NCI-H2107 treated with DMSO at 0.1 percent for 48 hours (cell line): ENCODE results near the gene POLG.
A peak's percentile ranks its signal among the peaks of the same experiment; 100 is the strongest.

Source experiments
- DNase-seq: peaks from one replicate; lab custom pipeline; 2025; ENCODE audit not compliant: unreplicated experiment; lab: John Stamatoyannopoulos, UW

The POLG gene

DNA sequence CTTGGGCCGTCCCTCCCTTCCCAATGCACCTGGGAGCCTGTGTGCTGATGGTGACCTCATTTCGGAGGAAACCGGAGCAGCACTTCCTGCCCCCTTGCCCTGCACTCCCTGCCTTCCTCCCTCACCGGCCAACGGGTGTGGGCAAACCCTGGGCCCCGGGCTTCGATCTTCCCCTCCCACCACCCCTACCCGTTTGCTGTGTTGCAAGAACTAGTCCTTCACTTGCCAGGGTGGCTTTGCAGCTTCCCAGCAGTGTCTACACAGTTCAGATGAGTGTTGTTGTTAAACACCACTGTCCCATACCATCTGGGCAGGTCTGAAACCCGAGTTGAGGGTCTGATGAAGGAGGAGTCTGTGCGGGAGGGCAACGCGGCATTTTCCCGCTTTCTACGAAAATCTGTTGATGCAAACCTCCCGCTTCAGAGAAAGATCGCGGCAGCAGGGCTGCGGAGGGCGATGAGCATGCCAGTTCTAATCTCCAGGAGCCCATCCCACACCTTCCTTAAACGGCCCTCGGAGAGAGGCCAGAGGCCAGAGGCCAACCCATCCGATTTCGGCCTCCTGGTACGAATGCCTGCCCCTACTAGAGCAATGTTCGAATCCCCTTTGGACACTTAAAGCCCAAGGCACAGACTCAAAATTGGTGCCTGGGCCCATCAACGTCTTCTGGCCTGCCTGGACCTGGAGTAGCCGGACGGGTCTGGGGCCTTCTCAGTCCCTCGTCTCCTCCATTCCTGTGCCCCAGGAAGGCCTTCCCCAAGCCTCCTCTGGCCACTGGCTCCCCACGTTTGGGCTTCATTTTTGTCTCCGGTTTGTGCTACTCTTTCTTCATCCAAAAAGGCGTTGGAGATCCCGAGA lies 35.7 kb upstream of the POLG start:
- DNase-seq, result no peak

DNA sequence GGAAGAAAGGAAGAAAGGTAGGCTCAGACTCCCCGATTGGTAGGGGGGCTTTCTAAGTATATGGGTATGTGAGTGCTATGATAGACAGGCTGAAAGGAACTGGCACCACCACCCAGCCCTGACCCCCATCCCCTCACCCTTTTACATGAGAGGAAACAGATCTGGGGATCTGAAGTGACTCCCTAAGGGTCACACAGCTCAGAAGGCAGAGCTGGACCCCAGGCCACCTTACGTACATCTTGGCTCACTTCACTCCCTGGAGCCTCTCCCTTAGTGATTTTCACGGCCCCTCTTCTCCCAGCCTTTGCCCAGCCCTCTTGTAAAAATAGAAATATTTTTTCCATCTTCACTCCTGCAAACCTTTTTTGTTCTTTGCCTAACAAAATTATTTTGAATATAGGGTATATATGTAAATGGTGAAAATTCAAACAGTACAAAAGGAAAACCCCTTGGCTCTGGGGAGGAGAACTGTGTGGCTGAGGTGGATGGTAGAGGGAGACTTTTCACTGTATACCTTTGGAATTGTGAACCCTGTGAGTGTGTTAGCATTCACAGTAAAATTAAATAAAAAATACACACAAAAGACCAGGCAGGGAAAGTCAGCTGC lies 34.8 kb upstream of the POLG start:
- no peak for DNase-seq

GRCh38 chr15:89368566-89369223 lies 34.1 kb upstream of the POLG start:
- DNase-seq, result no peak

GRCh38 chr15:89367485-89368451 lies 33.1 kb upstream of the POLG start:
- DNase-seq, result no peak

DNA sequence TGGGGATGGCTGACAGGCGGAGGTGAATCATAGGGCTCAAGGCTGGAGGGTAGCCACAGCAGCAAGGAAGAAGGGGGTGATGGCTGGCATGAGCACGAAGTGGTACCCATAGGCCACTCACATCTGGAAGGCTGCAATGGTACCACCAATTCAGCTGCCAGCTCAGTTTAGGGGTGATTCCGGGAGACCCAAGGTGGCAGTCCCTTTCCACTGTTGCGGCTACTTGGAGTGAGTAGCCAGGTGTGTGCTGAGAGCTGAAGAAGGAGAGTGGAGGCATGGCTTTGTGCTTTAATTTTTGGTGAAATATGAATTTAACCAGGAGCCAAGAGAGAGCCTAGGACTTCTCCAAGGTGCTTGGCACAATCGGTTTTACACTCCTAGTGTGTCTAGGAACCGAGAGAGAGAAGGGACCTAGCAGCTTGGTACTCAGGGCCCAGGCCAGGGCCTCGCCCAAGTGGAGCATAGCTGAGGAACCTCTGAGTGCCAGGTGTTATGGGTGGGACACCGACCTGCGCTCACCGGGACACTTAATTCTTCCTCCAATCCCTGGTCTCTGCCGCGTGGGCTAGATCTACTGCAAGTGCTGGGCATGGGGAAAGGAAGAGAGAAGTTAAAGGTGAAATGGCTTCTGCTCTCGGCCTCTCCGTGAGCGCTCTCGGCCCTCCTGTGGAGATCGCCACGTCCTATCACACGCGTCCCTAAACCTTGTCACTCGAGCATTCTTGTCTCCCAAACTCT lies 32.2 kb upstream of the POLG start:
- no peak for DNase-seq

DNA sequence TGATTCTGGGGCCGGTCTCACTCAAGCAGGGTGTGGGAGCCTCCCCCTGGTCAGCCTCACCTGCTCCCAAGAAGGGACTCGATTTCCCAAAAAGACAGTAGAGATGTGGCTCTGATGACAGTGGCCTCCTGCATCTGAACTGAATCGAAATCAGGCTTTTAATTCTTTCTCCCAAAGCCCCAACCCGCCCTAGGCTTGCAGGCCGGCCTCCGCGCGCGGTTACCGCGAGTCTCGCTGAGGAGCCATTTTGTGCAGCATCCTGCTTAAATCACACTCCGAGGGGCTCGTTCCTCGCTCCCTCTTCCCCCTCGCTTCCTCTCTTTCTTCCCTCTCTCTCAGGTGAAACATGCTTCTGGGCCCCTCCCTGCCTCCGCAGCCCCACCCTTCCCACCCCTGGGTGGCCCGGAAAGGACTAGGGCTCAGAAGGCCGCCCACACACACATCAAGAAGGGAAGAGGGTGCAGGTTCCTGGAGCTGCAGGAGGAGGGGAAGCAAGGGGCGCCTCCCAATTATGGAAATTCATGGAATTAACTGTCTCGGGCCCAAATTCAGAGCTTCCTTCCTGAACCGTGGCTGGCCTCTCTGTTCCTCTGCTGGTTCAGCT lies 30.9 kb upstream of the POLG start:
- no peak for DNase-seq

DNA sequence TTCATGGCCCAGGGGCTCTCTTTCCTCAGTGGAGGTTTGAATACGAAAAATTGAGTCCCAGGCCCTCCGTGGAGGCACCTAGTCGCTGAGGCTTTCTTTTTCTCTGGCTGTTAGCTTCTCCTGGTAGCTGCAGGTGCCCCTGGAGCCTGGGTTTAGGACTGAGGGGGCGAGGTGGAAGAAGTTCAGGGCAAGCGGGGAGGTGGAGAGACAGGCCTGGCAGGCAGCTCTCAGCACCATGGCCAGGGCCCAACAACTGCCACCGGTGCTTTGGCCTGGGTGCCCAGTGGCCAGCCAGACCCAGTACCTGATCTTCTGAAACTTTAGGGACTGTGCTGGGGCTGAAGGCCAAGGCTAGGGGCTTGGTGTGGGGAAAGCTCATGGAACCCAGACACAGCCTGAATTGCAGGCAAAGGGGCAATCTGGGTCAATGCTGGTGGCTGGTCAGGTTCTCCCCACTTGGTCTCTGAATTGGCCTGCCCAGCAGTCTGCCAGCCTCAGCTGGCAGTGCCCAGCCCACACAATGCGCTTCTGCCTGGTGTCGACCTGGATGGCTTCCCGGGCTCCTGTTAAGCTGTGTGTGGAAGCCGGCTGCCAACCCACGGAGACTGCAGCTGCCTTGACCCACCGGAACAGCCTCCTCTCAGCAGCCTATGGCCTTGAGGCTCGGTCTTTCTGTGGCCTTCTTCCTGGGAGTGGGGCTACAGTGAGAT lies 30.3 kb upstream of the POLG start:
- no peak for DNase-seq

DNA sequence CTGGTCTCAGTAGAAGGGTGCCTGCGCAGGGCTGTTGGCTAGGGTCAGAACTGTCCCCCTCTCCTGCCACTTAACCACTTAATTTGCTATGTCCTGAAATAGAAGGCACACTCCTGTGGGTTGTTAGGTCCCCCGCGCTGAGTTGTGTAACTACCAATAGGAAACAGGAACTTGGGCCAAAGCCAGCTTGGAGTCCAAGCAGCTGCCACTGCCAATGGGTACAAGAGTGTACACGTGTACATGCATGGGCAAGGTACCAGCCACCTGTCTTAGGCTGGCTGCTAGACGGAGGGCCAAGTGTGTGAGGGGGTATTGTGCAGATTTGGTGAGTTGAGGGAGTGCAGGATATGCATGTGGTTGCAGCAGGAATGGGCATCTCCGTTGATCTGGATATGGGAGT lies 29.7 kb upstream of the POLG start:
- no peak for DNase-seq

DNA sequence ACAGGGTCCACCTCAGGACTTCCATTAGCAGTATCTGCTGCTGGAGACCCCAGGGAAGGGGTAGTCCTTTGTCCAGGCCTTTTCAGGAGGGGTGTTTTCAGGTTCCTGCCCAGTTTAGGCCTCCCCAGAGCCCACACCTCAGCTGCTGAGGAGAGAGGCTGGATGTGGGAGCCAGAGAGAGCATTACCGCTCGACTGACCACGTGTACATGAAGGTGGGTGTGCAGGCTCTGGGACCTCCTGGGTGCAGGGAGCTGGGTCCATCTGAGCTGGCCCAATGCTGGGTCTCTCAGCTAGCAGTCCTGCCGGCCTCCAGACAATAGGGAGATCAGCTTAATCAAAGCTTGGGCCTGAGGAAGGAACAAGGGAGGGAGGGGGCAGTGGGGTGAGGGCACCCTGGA lies 29.1 kb upstream of the POLG start:
- DNase-seq, result no peak

DNA sequence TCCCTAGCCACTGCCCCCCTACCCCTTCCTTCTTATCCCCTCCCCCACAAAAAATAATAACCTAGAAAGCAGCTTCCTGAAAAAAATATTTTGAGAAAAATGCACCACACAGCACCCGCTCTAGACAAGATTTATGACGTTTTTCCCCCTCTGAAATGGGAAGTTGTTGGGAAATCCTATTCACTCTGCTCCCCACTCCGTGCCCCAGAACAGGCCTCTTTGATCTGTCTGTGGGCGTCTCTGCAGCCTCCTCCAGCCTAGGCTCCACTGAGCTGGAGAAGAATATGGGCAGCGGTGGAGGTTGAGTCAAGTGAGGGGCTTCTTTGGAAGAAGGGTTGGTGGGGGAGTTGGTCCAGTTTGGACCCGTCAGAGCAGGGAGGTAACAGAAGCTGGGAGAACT lies 28.5 kb upstream of the POLG start:
- no peak for DNase-seq

GRCh38 chr15:89362203-89363101 lies 27.8 kb upstream of the POLG start:
- no peak for DNase-seq

DNA sequence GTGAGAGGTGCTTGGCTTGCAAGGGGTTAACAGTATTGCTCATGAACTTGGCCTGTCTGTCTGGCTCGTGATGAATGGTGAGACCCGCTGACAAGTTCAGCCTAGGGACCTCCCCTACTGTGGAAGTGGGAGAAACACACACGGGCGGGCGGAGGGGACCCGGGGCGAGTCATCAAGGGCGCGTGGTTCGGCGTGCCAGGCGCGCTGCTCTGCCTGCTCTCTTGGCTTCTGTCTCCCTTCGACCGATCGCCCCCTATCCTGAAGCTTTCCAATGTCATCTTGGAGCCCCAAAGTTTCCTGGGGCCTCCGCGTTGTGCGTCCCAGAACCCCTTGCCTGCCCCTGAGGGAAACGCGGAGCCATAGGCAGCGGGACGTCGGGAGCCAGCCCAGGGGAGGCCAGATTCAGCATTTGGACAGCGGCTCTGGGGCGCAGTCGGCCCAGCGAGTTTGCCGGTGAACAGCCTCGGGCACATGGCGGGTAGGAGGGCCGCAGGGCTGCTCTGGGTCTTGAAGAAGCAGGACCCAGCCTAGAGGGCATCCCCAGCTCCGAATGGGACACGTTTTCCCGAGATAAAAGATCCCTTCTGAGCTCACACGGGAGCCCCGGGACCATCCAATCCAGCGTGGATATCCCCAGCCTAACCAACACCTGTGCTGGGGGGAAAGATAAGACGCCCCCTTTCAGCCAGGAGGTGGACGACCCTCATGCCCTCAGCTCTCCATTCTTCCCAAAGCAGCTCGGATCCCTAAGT lies 27.0 kb upstream of the POLG start:
- no peak for DNase-seq

DNA sequence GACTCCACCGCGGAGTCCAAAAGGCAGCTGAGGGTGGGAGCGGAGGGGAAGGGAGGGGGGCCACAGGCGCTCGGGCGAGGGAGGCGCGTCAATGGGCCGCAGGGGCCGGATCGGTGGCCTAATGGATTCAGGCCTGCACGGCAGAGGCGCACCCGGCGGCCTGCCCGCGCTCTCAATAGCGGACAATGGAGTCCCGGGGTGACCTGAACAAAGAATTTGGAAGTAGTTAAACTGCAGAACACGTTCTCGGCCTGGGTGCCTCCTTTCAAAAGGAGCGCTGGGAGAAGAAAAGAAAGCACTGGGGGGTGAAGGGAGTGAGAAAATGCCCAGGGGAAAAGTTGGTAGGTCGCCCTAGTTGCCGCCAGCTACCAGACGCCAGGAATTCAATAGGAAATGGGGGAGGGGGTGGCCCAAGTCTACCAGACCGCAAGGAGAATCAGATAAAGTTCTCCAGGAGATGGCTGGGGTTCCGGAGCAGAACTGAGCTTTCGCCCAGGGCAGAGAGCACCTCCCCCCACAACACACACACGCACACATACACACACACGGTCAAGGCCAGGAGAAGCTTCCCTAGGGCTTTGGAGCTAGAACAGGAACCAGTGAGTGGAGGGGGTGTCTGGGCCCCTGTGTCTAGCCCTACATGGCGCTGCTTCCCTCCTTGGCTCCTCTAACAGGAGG lies 25.8 kb upstream of the POLG start:
- no peak for DNase-seq

DNA sequence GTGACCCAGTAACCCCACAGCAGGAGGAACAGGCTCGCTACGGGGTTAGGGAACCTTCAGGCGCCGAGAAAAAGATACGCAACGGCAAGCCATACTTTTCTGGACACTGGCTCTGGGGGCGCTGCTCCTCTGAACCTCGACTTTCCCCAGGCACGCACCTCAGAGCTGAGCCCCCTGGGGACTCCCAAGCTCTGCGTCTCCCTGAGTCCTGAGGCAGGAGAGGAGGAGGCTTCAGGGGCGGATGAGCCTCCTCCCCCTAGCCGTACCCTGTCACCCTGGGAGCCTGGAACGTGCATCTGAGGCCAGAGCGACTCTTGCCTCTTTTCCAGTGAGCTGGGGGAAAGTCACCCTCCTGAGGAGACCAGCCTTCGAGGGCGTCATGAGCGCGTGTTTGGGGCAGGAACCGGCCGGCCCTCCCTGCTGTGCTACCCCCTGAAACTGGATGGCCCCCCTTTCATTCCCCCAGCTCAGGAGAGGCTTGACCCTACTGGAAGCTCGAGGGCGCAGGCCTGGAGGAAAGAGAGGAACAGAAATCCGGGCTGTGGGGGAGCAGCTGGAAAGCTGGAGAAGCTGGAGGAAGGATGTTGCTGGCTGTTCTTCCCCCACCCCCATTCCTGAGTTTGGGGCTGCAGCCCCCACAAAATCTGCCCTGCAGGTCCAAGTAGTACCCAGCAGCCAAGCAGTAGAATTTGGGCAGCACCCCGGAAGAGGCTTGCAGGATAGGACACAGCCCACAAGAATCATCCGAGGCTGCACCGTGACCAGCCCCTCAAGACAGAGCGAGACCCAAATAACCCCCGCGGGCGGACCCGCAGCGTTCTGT lies 25.1 kb upstream of the POLG start:
- no peak for DNase-seq

DNA sequence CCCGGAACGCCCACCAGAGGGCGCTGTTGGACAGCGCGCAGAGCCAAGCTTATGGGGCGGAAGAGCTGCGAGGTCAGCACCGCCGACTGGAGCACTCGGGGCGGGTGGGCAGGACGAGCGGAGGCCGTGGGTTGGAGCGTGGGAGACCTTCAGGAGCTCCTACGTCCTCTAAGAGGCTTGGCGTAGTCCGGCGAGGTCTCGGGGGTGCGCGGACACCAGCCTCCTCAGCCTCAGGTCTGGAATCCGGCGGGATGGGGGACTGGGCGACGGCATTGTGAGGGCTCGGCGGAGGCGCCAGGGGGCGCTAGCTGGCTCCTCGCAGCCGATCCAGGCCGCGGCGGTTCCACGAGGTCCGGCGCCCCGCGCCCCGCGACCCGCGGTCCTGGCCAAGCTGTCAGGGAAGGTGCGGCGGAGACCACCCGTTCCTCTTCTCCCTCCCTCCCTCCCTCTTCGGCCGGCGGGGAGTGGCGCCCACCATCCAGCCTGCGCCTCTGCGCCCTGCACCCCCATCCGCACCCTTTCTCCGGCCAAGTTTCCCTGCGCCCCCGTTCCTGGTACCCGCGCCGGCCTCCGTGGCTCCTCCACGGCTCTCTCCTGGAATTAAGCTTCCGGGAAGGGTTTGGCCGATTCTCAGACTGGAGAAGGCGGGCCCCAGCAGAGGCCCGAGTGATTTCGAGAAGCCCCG lies 24.3 kb upstream of the POLG start:
- peak; percentile 36 for DNase-seq

GRCh38 chr15:89358435-89358754 lies 23.8 kb upstream of the POLG start:
- no peak for DNase-seq
